H1 (cell line): ENCODE results near the gene BTBD9. TPM values are rescaled to one million over a fixed set of nuclear protein-coding genes. Genes with fewer than 3 reads are reported as not detected.

Experiments
- CTCF ChIA-PET: fragments of 300-600 bp; sonication (Branson Sonifier 250); formaldehyde crosslinking; loops from one replicate; lab custom pipeline; 2021; ENCODE audit not compliant: partially characterized antibody; lab: Charles Lee
- POLR2A ChIA-PET: fragments of 300-600 bp; sonication (Branson Sonifier 250); formaldehyde crosslinking; loops from one replicate; lab custom pipeline; 2021; ENCODE audit warnings: inconsistent platforms; ENCODE audit not compliant: partially characterized antibody; lab: Charles Lee
- DNase-seq, 2 experiments: peaks; one replicate each; pipeline versions ENCODE4 v3.0.0 to v3.0.0-alpha.2; 2010 to 2022; ENCODE audit warnings: low spot score in 2 of 2, low read depth in 1 of 2, mixed read lengths in 1 of 2
- FAIRE-seq: peaks from 2 replicates; lab custom pipeline; 2011; peaks lifted over from hg19 to GRCh38; lab: Jason Lieb, UNC
- H2AFZ ChIP-seq: 2 replicates; pipeline ENCODE4 v1.8.1; 2012; ENCODE audit warnings: low read length, inconsistent platforms
- H2AK5ac ChIP-seq: 2 replicates; pipeline ENCODE4 v1.6.1; 2013; ENCODE audit warnings: low read depth, low read length
- H2BK120ac ChIP-seq: replicated peaks from 2 replicates; pipeline ENCODE3; 2013; ENCODE audit warnings: low read depth, low read length, inconsistent platforms
- H2BK12ac ChIP-seq: 2 replicates; pipeline ENCODE4 v1.6.1; 2013; ENCODE audit warnings: low read depth, low read length
- H2BK15ac ChIP-seq: 2 replicates; pipeline ENCODE4 v1.6.1; 2013; ENCODE audit warnings: low read length
- H2BK20ac ChIP-seq: 2 replicates; pipeline ENCODE4 v1.6.1; 2013; ENCODE audit warnings: low read length
- H2BK5ac ChIP-seq: 2 replicates; pipeline ENCODE4 v1.6.1; 2013; ENCODE audit warnings: low read depth, low read length
- H3K14ac ChIP-seq: 2 replicates; pipeline ENCODE4 v1.6.1; 2013; ENCODE audit warnings: inconsistent platforms; ENCODE audit not compliant: insufficient read length
- H3K18ac ChIP-seq: 2 replicates; pipeline ENCODE4 v1.6.1; 2013; ENCODE audit warnings: low read length; ENCODE audit errors: extremely low read depth
- H3K23ac ChIP-seq: 2 replicates; pipeline ENCODE4 v1.6.1; 2013; ENCODE audit warnings: inconsistent platforms; ENCODE audit not compliant: insufficient read length
- H3K23me2 ChIP-seq: 2 replicates; pipeline ENCODE4 v1.6.1; 2013; ENCODE audit warnings: low read depth, low read length
- H3K27ac ChIP-seq: 2 replicates; pipeline ENCODE4 v1.6.1; 2011; ENCODE audit warnings: low read depth, low read length, inconsistent platforms
- H3K27me3 ChIP-seq, 4 experiments: replicated peaks in 1 of 4; 1 replicate in 1 of 4; 2 replicates in 3 of 4; pipeline versions ENCODE4 v1.6.1 to v1.8.1; 2011 to 2013; ENCODE audit warnings: low read length in 3 of 4, mild to moderate bottlenecking in 3 of 4, inconsistent platforms in 2 of 4, mixed read lengths in 2 of 4, moderate library complexity in 1 of 4; ENCODE audit not compliant: control insufficient read depth in 3 of 4, insufficient read depth in 3 of 4; ENCODE audit errors: extremely low read depth in 1 of 4
- H3K36me3 ChIP-seq, 4 experiments: 2 replicates each; pipeline versions ENCODE4 v1.6.1 to v1.8.1; 2011 to 2013; ENCODE audit warnings: mild to moderate bottlenecking in 4 of 4, low read length in 3 of 4, moderate library complexity in 2 of 4, control low read depth in 1 of 4, inconsistent platforms in 1 of 4; ENCODE audit not compliant: insufficient read depth in 4 of 4, control insufficient read depth in 2 of 4
- H3K4ac ChIP-seq: replicated peaks from 2 replicates; pipeline ENCODE3; 2013; ENCODE audit warnings: low read length, low read depth, mixed read lengths, inconsistent platforms; ENCODE audit not compliant: insufficient read length
- H3K4me1 ChIP-seq, 4 experiments: replicated peaks in 1 of 4; 1 replicate in 1 of 4; 2 replicates in 3 of 4; pipeline versions ENCODE4 v1.6.1 to v1.8.1; 2011 to 2013; ENCODE audit warnings: low read length in 3 of 4, inconsistent platforms in 2 of 4, mixed read lengths in 1 of 4; ENCODE audit not compliant: insufficient read depth in 4 of 4, control insufficient read depth in 3 of 4
- H3K4me2 ChIP-seq, 2 experiments: 2 replicates each; pipeline versions ENCODE4 v1.6.1 to v1.8.1; 2011 to 2013; ENCODE audit warnings: low read depth in 2 of 2, low read length in 2 of 2, control low read depth in 1 of 2, inconsistent platforms in 1 of 2, mild to moderate bottlenecking in 1 of 2; ENCODE audit not compliant: insufficient read depth in 1 of 2
- H3K4me3 ChIP-seq, 4 experiments: fragments of 200-600, 300-600 bp in 1 of 4; sonication (generic), shearing (Covaris generic), sonication (Bioruptor Twin) in 1 of 4; 2 replicates each; pipeline versions ENCODE4 v1.5.1 to v1.8.1; 2011 to 2016; ENCODE audit warnings: low read length in 4 of 4, low read depth in 3 of 4, control low read depth in 2 of 4, inconsistent platforms in 2 of 4, mild to moderate bottlenecking in 2 of 4, mixed read lengths in 1 of 4, moderate library complexity in 1 of 4; ENCODE audit not compliant: insufficient read depth in 2 of 4; ENCODE audit errors: extremely low read depth in 1 of 4
- H3K56ac ChIP-seq: replicated peaks from 2 replicates; pipeline ENCODE3; 2013; ENCODE audit warnings: low read depth, mild to moderate bottlenecking, mixed read lengths, low read length, inconsistent platforms; ENCODE audit not compliant: insufficient read length
- H3K79me1 ChIP-seq: 2 replicates; pipeline ENCODE4 v1.6.1; 2013; ENCODE audit warnings: low read depth, low read length, control low read depth
- H3K79me2 ChIP-seq, 2 experiments: 2 replicates each; pipeline versions ENCODE4 v1.6.1 to v1.8.1; 2012 to 2013; ENCODE audit warnings: low read length in 2 of 2, mild to moderate bottlenecking in 2 of 2, inconsistent platforms in 1 of 2; ENCODE audit not compliant: insufficient read depth in 2 of 2, control insufficient read depth in 1 of 2
- H3K9ac ChIP-seq, 4 experiments: replicated peaks in 1 of 4; 1 replicate in 1 of 4; 2 replicates in 3 of 4; pipeline versions ENCODE4 v1.6.1 to v1.8.1; 2011 to 2013; ENCODE audit warnings: low read depth in 3 of 4, low read length in 3 of 4, control low read depth in 2 of 4, mild to moderate bottlenecking in 2 of 4, moderate library complexity in 2 of 4, inconsistent platforms in 1 of 4; ENCODE audit errors: extremely low read depth in 1 of 4
- H3K9me3 ChIP-seq, 2 experiments: 2 replicates each; pipeline versions ENCODE4 v1.6.1 to v1.8.1; 2012 to 2013; ENCODE audit warnings: mild to moderate bottlenecking in 2 of 2, moderate library complexity in 2 of 2, control low read depth in 1 of 2, inconsistent platforms in 1 of 2, low read depth in 1 of 2, low read length in 1 of 2, mixed read lengths in 1 of 2; ENCODE audit not compliant: insufficient read depth in 2 of 2
- H4K20me1 ChIP-seq, 2 experiments: replicated peaks in 1 of 2; 2 replicates each; pipeline versions ENCODE3 to v1.8.1; 2011 to 2013; ENCODE audit warnings: inconsistent platforms in 2 of 2, low read length in 2 of 2, mild to moderate bottlenecking in 1 of 2; ENCODE audit not compliant: insufficient read depth in 2 of 2, control insufficient read depth in 1 of 2
- H4K5ac ChIP-seq: 2 replicates; pipeline ENCODE4 v1.6.1; 2013; ENCODE audit warnings: low read length, low read depth, mixed read lengths, inconsistent platforms; ENCODE audit not compliant: insufficient read length
- H4K8ac ChIP-seq: 2 replicates; pipeline ENCODE4 v1.8.0; 2013; ENCODE audit warnings: mild to moderate bottlenecking, moderate library complexity, low read length, inconsistent platforms; ENCODE audit not compliant: insufficient read depth; ENCODE audit errors: extremely low read depth
- H4K91ac ChIP-seq: replicated peaks from 2 replicates; pipeline ENCODE3; 2013; ENCODE audit warnings: low read length, mixed read lengths, inconsistent platforms; ENCODE audit not compliant: insufficient read length
- CBX8 ChIP-seq: fragments of 300-800, 300-1000 bp; sonication (generic); IDR thresholded peaks from 2 replicates; pipeline ENCODE4 v1.7.1; 2016; ENCODE audit warnings: low read depth, low read length, borderline replicate concordance
- GABPA ChIP-seq: IDR thresholded peaks from 2 replicates; pipeline ENCODE4 v1.6.1; 2011; ENCODE audit warnings: mild to moderate bottlenecking, low read length, moderate library complexity, borderline replicate concordance; ENCODE audit not compliant: insufficient read depth
- KDM4A ChIP-seq: IDR thresholded peaks from one replicate; pipeline ENCODE4 v1.7.1; 2012; ENCODE audit warnings: low read depth, mild to moderate bottlenecking, moderate library complexity, low read length, inconsistent platforms; ENCODE audit not compliant: severe bottlenecking
- POLR2A ChIP-seq, 2 experiments: IDR thresholded peaks; 1 replicate in 1 of 2; 2 replicates in 1 of 2; pipeline ENCODE4 v1.6.1; 2011; ENCODE audit warnings: low read depth in 2 of 2, low read length in 2 of 2, mild to moderate bottlenecking in 2 of 2; ENCODE audit errors: control extremely low read depth in 1 of 2
- RBBP5 ChIP-seq: IDR thresholded peaks from 2 replicates; pipeline ENCODE4 v1.7.1; 2012; ENCODE audit warnings: low read depth, mild to moderate bottlenecking, inconsistent platforms, low read length, moderate library complexity, borderline replicate concordance
- RNF2 ChIP-seq: fragments of 200-900, 300-1000 bp; sonication (generic); IDR thresholded peaks from 2 replicates; pipeline ENCODE4 v1.7.1; 2016; ENCODE audit warnings: borderline replicate concordance, low read depth, mild to moderate bottlenecking, antibody characterized with exemption, low read length; ENCODE audit not compliant: poor library complexity, severe bottlenecking; ENCODE audit errors: missing control alignments
- SAP30 ChIP-seq: fragments of 300-600 bp; sonication (generic); IDR thresholded peaks from 2 replicates; pipeline ENCODE4 v1.7.1; 2012; ENCODE audit warnings: low read length, moderate library complexity, mild to moderate bottlenecking, inconsistent platforms; ENCODE audit not compliant: insufficient read depth, insufficient replicate concordance
- WGBS, 2 experiments: shearing (Covaris generic) in 1 of 2; methylation state at CpG; one replicate each; pipeline versions ENCODE4 v1.1.6 to v1.1.7; 2013 to 2015; ENCODE audit warnings: low lambda C conversion rate in 2 of 2, mixed read lengths in 2 of 2, inconsistent platforms in 1 of 2, low coverage in 1 of 2, missing lambda C conversion rate in 1 of 2; ENCODE audit not compliant: insufficient replicate concordance in 2 of 2, insufficient coverage in 1 of 2, insufficient read length in 1 of 2; ENCODE audit errors: extremely low coverage in 1 of 2, missing lambda C conversion rate in 1 of 2; 5-methylcytosine and 5-hydroxymethylcytosine counted together
- polyA plus RNA-seq, 7 experiments: library from polyadenylated mRNA; depleted of rRNA in 3 of 7; stranded (reverse) in 5 of 7; unstranded in 2 of 7; fragments of >200 nt in 5 of 7; fragments of 200-250 nt in 2 of 7; gene quantifications; 1 replicate in 5 of 7; 2 replicates in 1 of 7; 4 replicates in 1 of 7; pipeline versions ENCODE4 v1.2.1 to v1.2.3, GENCODE V29; 2011 to 2013; ENCODE audit warnings: missing spikeins in 2 of 7, mixed read lengths in 2 of 7
- total RNA-seq: library from RNA; stranded (reverse); fragmentation: NEBNext Ultra II Directional; extraction: Animal tissue kit (Norgen Biotek cat#: 25700); gene quantifications from 2 replicates; pipeline ENCODE4 v1.2.1, GENCODE V29; 2021
- TF ChIP-seq, protein P1 (sequence below): IDR thresholded peaks from 2 replicates; pipeline ENCODE4 v1.6.1; 2011; ENCODE audit warnings: low read length, improper control_type of control experiment

The BTBD9 gene
- total and polyA plus RNA-seq, 2 of the 8 experiments (the other 6 are each of a cell fraction or from before 2014, with no cell fraction given): 0.92 to 4.1 TPM

- no peak overlapping the region for H4K5ac ChIP-seq
- FAIRE-seq: no peak
- TF ChIP-seq RBBP5 (no peak), RNF2 (no peak), KDM4A (no peak), SAP30 (no peak), POLR2A (IDR thresholded peaks at IDR 0.05; ENCODE audit: control extremely low read depth in 1 of 2, low read depth in 2 of 2, low read length in 2 of 2) (no peak), CBX8 (no peak), GABPA (no peak)
- TF ChIP-seq, protein P1, sequence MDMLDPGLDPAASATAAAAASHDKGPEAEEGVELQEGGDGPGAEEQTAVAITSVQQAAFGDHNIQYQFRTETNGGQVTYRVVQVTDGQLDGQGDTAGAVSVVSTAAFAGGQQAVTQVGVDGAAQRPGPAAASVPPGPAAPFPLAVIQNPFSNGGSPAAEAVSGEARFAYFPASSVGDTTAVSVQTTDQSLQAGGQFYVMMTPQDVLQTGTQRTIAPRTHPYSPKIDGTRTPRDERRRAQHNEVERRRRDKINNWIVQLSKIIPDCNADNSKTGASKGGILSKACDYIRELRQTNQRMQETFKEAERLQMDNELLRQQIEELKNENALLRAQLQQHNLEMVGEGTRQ: no peak
Measured at GRCh38 chr6:38636027-38636426, 3.7 kb downstream of the BTBD9 start.

More at GRCh38 chr6:38636027-38636426, 3.7 kb downstream of the BTBD9 start:
- CTCF ChIA-PET: no interaction called here
- H2BK12ac ChIP-seq: no peak overlapping the region
- no peak overlapping the region for H3K4me3 ChIP-seq
- no peak overlapping the region for H3K27ac ChIP-seq
- no peak overlapping the region for H2BK5ac ChIP-seq
- no peaks in the 10 kb centered on the region for H3K36me3 ChIP-seq
- H3K4me1 ChIP-seq: peaks cover 0 to 7% (median 5%) of the 10 kb centered on the region in 4 experiments; a peak in 5 of 7 replicates
- H3K79me1 ChIP-seq: no peaks in the 10 kb centered on the region
- no peaks in the 10 kb centered on the region for H4K20me1 ChIP-seq
- WGBS, 2 experiments: 85% methylated on average over 1 of the region's 1 CpG; no CpG with 5 or more reads in 1 of the 2 experiments
- no peak overlapping the region for H2BK20ac ChIP-seq
- H2BK15ac ChIP-seq: no peak overlapping the region
- H3K4me2 ChIP-seq: no peak overlapping the region
- no peak overlapping the region for H2BK120ac ChIP-seq
- no peak overlapping the region for H3K9ac ChIP-seq
- DNase-seq: no peak
- no peaks in the 10 kb centered on the region for H3K27me3 ChIP-seq
- no peak overlapping the region for H3K4ac ChIP-seq
- no peak overlapping the region for H3K23ac ChIP-seq
- peaks cover 9% of the 10 kb centered on the region; the same call in 1 of the 2 replicates for H3K23me2 ChIP-seq
- no peak overlapping the region for H2AFZ ChIP-seq
- no peak overlapping the region for H4K8ac ChIP-seq
- no peak overlapping the region for H3K14ac ChIP-seq
- H3K79me2 ChIP-seq: peaks cover 0 to 5% of the 10 kb centered on the region in 2 experiments; a peak in 2 of 4 replicates
- H4K91ac ChIP-seq: no peak overlapping the region
- POLR2A ChIA-PET: no interaction called here
- no peak overlapping the region for H3K56ac ChIP-seq
- no peak overlapping the region for H2AK5ac ChIP-seq
- no peak overlapping the region for H3K18ac ChIP-seq
- no peaks in the 10 kb centered on the region for H3K9me3 ChIP-seq
